Measurements from ENCODE around the gene DPT.

Gene DPT

DNA sequence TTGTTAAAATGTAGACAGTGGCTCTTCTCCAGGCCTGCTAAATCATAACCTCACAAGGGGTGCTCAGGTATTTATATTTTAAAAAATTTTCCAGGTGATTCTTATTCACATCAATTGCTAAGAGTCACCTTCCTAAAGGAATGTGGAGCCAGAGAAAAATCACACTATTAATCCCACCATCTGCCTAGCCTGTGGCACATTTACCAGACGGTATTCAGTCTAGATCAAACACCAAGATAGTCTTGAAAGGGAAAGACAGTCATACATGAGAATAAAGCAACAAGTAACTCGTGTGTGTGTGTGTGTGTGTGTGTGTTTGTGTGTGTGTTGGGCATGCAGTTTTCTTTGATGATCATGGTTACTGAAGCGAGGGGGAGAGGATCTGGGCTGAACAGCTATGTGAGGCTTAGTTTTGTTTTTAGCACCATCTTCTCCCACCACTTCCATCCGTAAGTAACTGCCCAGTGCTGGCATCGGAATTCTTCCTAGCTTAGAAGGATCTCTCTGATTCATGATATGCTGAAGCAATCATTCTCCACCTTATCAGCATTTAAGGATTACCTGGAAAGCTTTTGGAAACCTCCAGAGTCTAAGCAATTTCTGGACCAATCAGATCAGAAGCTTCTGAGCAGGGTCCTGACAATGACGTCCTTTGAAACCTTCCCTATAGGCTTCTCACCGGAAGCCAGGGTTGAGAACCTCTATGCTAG, 2.4 kb upstream of the DPT start:
- TF ChIP-seq, protein P1, sequence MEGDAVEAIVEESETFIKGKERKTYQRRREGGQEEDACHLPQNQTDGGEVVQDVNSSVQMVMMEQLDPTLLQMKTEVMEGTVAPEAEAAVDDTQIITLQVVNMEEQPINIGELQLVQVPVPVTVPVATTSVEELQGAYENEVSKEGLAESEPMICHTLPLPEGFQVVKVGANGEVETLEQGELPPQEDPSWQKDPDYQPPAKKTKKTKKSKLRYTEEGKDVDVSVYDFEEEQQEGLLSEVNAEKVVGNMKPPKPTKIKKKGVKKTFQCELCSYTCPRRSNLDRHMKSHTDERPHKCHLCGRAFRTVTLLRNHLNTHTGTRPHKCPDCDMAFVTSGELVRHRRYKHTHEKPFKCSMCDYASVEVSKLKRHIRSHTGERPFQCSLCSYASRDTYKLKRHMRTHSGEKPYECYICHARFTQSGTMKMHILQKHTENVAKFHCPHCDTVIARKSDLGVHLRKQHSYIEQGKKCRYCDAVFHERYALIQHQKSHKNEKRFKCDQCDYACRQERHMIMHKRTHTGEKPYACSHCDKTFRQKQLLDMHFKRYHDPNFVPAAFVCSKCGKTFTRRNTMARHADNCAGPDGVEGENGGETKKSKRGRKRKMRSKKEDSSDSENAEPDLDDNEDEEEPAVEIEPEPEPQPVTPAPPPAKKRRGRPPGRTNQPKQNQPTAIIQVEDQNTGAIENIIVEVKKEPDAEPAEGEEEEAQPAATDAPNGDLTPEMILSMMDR (IDR thresholded peaks at IDR 0.05), result no peak
- Histone ChIP-seq H3K27ac (no peak overlapping the region), H3K36me3 (no peaks in the 10 kb centered on the region), H3K9me3 (no peaks in the 10 kb centered on the region), H3K4me3 (ENCODE audit: low read depth in 1 of 2, low read length in 1 of 2) (no peak overlapping the region), H3K27me3 (no peaks in the 10 kb centered on the region), H3K4me1 (ENCODE audit: control insufficient read depth in 1 of 2, insufficient read depth in 1 of 2, low read depth in 1 of 2, low read length in 1 of 2) (no peaks in the 10 kb centered on the region)

DNA sequence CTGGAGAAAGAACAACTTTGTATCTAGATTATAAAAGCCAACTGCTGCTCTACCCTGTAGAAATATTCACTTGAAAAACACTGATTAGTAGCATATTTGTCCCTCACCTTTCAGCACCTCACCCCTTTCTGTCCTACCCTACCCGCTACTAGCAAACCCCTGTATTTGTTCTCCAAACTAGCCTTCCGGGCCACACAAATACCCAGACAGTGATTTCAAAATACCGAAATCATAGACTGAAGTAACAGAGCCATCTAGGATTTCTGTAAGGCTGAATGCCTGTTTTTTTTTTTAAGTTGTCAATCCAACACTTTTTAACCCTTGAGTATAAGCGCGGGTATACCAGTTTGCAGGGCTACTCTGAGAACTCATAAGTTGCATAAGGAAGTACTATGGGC, 398 bp upstream of the DPT start:
- TF ChIP-seq, protein P1 (IDR thresholded peaks at IDR 0.05), result no peak
- no peak overlapping the region for H3K4me3 ChIP-seq (ENCODE audit: low read depth in 1 of 2, low read length in 1 of 2)
- H3K4me1 ChIP-seq (ENCODE audit: control insufficient read depth in 1 of 2, insufficient read depth in 1 of 2, low read depth in 1 of 2, low read length in 1 of 2), result no peaks in the 10 kb centered on the region
- H3K36me3 ChIP-seq, result no peaks in the 10 kb centered on the region
- no peaks in the 10 kb centered on the region for H3K27me3 ChIP-seq
- H3K9me3 ChIP-seq, result no peaks in the 10 kb centered on the region
- no peak overlapping the region for H3K27ac ChIP-seq

- H3K36me3 ChIP-seq, result no peaks in the 10 kb centered on the region
- no peak overlapping the region for H3K4me3 ChIP-seq (ENCODE audit: low read depth in 1 of 2, low read length in 1 of 2)
- no peaks in the 10 kb centered on the region for H3K4me1 ChIP-seq (ENCODE audit: control insufficient read depth in 1 of 2, insufficient read depth in 1 of 2, low read depth in 1 of 2, low read length in 1 of 2)
- H3K27ac ChIP-seq, result no peak overlapping the region
- no peaks in the 10 kb centered on the region for H3K9me3 ChIP-seq
- TF ChIP-seq, protein P1 (IDR thresholded peaks at IDR 0.05), result no peak
- no peaks in the 10 kb centered on the region for H3K27me3 ChIP-seq
These were observed 2.3 kb downstream of the DPT start for GRCh38 chr1:168726719-168727118.

DNA sequence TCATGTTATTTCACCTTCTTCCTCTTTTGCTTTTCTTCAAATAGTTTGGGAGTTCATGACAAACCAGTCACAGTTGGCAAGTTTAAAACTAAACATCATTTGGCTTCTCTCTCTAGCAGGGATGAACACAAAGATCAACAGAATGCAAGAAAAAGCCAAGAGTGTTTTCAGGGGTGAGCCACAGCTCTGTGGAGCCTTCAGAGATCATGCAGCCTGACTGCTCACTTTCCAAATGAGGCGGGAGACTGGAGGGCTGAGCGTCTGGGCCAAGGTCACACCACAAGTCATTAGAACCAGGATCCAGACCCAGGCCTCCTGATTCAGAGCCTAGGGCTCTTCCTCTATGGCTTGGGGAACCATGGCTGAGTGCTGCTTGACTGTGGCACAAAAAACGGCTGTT, 2.7 kb downstream of the DPT start:
- no peak overlapping the region for H3K4me3 ChIP-seq (ENCODE audit: low read depth in 1 of 2, low read length in 1 of 2)
- TF ChIP-seq, protein P1 (IDR thresholded peaks at IDR 0.05), result no peak
- H3K27me3 ChIP-seq, result no peaks in the 10 kb centered on the region
- H3K4me1 ChIP-seq (ENCODE audit: control insufficient read depth in 1 of 2, insufficient read depth in 1 of 2, low read depth in 1 of 2, low read length in 1 of 2), result no peaks in the 10 kb centered on the region
- no peaks in the 10 kb centered on the region for H3K36me3 ChIP-seq
- no peaks in the 10 kb centered on the region for H3K9me3 ChIP-seq
- H3K27ac ChIP-seq, result no peak overlapping the region

DNA sequence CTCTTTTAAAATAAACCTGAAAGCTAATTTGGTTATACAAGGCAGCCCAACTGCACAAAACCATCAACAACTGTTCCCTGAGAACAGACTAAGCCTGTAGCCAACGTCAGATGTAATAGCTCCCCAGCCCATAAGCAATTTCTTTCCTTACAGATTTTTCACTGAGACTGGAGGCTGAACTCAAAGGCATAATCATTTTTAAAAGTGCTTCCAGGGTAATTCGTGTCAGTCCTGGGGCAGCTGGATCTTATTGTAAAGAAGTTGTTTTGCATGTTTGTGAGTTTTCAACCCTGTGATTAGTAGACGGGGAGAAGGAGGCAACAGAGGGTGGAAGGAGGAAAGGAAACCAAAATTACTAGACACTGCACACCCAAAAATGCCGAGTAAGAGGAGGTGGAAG, 3.2 kb downstream of the DPT start:
- Histone ChIP-seq H3K27me3 (no peaks in the 10 kb centered on the region), H3K9me3 (no peaks in the 10 kb centered on the region), H3K27ac (no peak overlapping the region), H3K4me3 (ENCODE audit: low read depth in 1 of 2, low read length in 1 of 2) (no peak overlapping the region), H3K36me3 (no peaks in the 10 kb centered on the region), H3K4me1 (ENCODE audit: control insufficient read depth in 1 of 2, insufficient read depth in 1 of 2, low read depth in 1 of 2, low read length in 1 of 2) (no peaks in the 10 kb centered on the region)
- TF ChIP-seq, protein P1 (IDR thresholded peaks at IDR 0.05), result no peak

Data from neutrophil (primary cell).